Measurements from ENCODE around the gene RHBDL1.
"Not testable (repeated sequence)": the region's sequence is repeated elsewhere in the genome, so short reads cannot be mapped to it uniquely, and the experiment has no call there.

RHBDL1 gene

DNA sequence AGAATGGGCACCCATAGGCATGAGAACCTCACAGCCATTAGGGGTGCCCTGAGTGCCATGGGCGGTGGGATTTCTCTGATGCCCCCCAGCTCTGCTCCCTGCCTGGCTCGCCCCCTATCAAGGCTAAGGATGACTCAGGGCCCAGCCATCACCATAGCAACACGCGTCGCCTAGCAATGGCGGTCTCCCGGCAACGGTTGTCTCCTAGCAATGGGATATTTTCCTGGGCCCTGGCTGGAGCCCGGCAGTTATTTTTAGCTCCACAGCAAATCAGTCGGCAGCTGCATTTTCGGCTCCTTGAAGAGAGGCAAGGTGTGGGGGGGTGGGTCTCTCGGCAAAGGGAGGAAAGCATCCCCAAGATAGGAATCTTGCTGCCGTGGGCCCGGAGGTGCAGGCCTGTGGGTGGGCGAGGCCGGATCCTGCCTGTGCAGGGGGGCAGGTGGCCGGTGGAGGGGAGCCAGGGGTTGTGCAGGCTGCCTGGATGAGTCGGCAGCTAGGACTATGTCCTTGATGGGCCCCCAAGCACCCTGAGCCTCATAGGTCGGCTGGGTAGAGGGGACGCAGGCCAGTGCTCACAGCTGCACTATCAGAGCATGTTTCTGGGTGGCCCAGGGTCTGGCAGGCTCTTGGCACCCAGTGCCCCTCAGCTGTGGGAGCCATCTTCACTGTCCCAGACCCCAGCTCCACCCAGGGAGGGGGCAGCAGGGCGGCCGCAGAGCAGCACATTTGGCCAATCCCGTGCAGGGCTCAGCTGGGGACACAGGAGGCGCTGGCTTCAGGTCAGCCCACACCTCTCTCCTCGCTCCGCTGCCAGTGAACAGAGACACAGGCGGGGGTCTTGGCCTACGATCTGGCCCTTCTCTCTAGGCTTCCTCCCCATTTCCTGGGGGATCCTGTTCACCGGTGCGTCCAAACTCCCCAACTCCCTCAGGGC lies 34.4 kb downstream of the RHBDL1 start:
- H3K4me3 ChIP-seq (ENCODE audit: low read depth, low read length) = no peak overlapping the region
- TF ChIP-seq, protein P1, sequence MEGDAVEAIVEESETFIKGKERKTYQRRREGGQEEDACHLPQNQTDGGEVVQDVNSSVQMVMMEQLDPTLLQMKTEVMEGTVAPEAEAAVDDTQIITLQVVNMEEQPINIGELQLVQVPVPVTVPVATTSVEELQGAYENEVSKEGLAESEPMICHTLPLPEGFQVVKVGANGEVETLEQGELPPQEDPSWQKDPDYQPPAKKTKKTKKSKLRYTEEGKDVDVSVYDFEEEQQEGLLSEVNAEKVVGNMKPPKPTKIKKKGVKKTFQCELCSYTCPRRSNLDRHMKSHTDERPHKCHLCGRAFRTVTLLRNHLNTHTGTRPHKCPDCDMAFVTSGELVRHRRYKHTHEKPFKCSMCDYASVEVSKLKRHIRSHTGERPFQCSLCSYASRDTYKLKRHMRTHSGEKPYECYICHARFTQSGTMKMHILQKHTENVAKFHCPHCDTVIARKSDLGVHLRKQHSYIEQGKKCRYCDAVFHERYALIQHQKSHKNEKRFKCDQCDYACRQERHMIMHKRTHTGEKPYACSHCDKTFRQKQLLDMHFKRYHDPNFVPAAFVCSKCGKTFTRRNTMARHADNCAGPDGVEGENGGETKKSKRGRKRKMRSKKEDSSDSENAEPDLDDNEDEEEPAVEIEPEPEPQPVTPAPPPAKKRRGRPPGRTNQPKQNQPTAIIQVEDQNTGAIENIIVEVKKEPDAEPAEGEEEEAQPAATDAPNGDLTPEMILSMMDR (conservative IDR thresholded peaks at IDR 0.05; ENCODE audit: low read depth, low read length) = no peak
- DNase-seq (ENCODE audit: low read depth) = peak; percentile 90

DNA sequence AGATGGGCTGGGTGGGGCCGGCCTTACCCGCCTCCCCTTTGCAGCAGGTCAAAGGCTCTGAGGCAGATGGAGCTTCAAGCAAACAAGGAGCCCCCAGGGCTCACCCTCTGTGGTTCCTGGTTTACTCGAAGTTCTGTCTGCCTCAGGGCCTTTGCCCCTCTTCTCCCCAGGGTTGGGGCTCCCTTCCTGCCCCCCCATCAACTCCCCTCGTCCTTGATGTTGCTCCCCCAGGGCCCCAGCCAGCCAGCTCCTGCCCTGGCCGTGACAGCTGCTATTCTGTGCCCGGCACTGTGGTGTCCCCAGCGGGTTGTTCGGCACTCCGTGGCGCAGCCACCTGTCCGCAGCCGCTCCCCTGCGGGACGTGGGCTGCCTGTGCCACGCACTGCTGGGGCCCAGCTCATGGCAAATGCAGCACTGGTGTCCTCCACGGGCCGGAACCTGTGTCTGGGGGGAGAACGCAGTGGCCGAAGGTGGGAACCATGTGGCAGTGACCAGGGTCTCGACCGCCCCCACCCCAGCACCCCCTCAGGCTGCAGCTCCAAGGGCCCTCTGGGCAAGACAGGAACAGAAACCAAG lies 35.1 kb downstream of the RHBDL1 start:
- TF ChIP-seq, protein P1 (conservative IDR thresholded peaks at IDR 0.05; ENCODE audit: low read depth, low read length) = no peak
- no peak overlapping the region for H3K4me3 ChIP-seq (ENCODE audit: low read depth, low read length)
- no peak for DNase-seq (ENCODE audit: low read depth)

DNA sequence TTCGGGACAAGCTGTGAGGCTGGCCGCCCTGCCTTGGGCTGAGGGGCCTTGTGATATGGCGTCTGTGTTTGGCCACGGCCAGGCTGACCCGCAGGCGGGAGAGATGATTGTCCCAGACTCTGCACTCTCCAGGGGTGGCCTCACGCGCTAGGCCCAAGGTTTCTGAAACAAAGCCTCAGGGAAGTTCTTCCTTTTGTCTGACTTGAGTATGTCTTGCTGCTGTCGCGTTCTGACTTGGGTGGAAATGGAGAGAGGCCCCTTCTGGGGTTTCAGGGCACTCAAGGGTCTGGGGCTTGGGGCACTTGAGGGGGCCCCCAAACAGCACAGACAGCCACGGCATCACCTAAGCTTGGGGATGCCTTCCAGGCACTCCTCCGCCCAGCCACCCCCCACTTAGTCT lies 35.6 kb downstream of the RHBDL1 start:
- TF ChIP-seq, protein P1 (conservative IDR thresholded peaks at IDR 0.05; ENCODE audit: low read depth, low read length) = no peak
- DNase-seq (ENCODE audit: low read depth) = no peak
- H3K4me3 ChIP-seq (ENCODE audit: low read depth, low read length) = no peak overlapping the region

DNA sequence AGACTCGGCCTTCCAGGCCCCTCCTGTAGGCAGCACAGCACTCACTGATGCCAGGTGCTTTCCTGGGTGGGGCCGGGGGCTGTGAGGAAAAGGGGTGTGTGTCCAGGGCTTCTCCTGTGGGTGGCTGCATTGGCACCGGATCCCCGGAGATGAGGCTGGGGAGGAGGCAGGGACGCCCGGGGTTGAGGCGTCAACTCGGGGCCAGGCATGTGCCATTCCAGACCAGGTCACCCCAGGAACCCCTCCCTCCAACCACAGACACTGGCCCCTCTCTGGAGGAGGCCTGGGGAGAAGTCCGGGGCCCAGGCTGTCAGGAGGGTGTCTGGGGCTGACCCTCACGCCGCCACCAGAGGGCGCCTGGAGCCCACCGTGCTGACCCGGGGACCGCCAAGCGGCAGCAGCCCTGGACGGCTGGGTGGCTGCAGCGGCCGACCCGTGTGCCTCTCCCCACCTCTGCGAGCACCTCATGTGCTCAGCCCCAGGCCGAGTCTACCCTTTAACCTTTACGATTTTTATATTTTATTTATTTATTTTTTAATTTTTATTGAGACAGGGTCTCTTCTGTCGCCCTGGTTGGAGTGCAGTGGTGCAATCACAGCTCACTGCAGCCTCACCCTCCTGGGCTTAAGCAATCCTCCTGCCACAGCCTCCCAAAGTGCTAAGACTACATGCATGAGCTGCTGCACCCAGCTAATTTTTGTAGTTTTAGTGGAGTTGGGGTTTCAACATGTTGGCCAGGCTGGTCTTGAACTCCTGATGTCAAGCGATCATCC lies 36.3 kb downstream of the RHBDL1 start:
- TF ChIP-seq, protein P1 (conservative IDR thresholded peaks at IDR 0.05; ENCODE audit: low read depth, low read length) = peak; percentile 78
- no peak overlapping the region for H3K4me3 ChIP-seq (ENCODE audit: low read depth, low read length)
- peak; percentile 69 for DNase-seq (ENCODE audit: low read depth)

DNA sequence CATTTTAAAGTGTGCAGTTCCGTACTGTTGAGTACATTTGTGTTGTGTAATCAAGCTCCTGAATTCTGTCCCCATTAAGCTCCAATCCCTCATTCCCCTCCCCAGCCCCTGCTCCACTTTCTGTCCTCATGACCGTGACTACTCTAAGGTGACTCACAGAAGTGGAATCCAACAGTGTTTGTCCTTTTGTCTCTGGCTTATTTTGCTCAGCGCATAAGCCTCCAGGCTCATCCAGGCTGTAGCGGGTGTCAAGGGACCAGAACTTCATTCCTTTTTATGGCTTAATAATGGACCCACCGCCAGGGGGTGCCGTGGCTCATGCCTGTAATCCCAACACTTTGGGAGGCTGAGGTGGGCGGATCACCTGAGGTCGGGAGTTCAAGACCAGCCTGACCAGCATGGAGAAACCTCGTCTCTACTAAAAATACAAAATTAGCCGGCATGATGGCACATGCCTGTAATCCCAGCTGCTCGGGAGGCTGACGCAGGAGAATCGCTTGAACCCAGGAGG lies 37.3 kb downstream of the RHBDL1 start:
- H3K4me3 ChIP-seq (ENCODE audit: low read depth, low read length) = not testable (repeated sequence)
- TF ChIP-seq, protein P1 (conservative IDR thresholded peaks at IDR 0.05; ENCODE audit: low read depth, low read length) = peak; percentile 56
- peak; percentile 93 for DNase-seq (ENCODE audit: low read depth)

DNA sequence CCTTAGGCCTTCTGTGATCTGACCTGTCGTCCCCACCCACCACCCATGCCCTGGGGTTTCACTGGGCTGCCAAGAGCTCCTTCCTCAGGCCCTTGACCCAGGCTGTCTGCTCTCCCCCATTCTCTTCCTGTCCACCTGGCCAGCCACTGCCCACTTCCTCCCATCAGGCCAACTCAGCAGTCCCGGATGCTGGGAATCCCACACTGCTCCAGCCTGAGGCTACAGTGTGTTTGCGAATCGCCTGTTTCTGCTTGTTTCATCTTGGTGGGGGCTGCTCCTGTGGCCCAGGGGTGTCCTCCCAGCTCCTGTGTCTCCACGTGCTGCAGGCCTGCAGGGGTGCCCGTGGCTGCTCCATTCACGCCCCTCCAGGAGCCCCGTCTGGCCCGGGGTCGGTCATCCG lies 38.6 kb downstream of the RHBDL1 start:
- H3K4me3 ChIP-seq (ENCODE audit: low read depth, low read length) = no peak overlapping the region
- peak; percentile 18 for DNase-seq (ENCODE audit: low read depth)
- TF ChIP-seq, protein P1 (conservative IDR thresholded peaks at IDR 0.05; ENCODE audit: low read depth, low read length) = no peak
